ENCODE results near the gene WLS. TPM values are rescaled to one million over a fixed set of nuclear protein-coding genes. Genes with fewer than 3 reads are reported as not detected.

Gene WLS
- total and polyA plus RNA-seq, 2 experiments from 2014 or later, result 0.87 to 1.2 TPM

DNA sequence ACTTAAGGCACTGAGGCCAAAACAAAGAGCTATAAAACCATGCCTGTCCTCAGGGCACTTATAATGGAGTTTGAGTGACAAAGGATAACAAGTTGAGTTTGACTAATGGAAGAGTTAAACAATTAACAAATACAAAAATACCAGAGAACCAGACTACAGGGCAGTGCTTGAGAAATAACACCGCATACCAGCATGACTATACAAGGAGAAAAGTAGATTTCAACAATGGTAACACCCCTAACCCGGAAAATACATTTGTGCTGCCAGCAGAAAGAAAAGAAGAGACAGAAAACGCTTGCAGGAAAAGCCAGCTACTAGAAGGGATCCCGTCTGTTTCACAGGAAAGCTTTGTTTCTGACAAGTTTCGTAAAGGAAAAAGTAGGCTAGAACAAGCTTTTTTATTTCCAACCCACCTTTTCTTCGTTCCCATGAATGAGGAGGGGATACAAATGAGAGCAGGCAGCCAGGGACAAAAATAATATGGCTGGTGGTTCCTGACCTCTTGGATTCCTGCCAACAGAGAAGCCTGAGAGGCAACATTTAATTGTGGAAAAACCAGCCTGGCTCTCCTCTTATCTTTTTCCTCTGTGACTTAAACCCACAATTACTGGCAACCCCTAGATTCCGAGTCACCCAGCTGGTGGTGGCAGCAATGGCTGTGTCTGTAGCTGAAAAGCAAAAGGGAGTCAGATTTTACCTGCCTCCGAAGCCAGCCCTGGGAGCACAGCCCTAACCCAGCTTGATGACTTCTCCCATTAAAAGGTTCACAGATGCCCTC lies 56.5 kb downstream of the WLS start:
- Mint-ChIP-seq H3K4me3 (no peak overlapping the region), H3K4me1 (peaks cover 4% of the 10 kb centered on the region), H3K9me3 (no peaks in the 10 kb centered on the region; the same call in 2 of the 3 replicates), H3K36me3 (ENCODE audit: low read depth) (no peaks in the 10 kb centered on the region), H3K27me3 (ENCODE audit: insufficient read depth, low read depth, poor library complexity) (no peaks in the 10 kb centered on the region), H3K27ac (no peak overlapping the region)
- no peaks in the 10 kb centered on the region for H3K79me2 ChIP-seq (replicated peaks; ENCODE audit: insufficient read depth)
- no peak overlapping the region for H3K27ac ChIP-seq (ENCODE audit: low read depth)
- no peaks in the 10 kb centered on the region for H3K9me2 ChIP-seq (ENCODE audit: insufficient read depth)
- ATAC-seq (no peak), DNase-seq (ENCODE audit: low spot score) (no peak)
- H3F3A ChIP-seq (replicated peaks; ENCODE audit: low read depth), result no peaks in the 10 kb centered on the region
- no peaks in the 10 kb centered on the region for H3K27me3 ChIP-seq (ENCODE audit: insufficient read depth)
- H3K36me3 ChIP-seq (ENCODE audit: insufficient read depth), result no peaks in the 10 kb centered on the region
- H3K4me3 ChIP-seq, result no peak overlapping the region
- H3K4me1 ChIP-seq (ENCODE audit: insufficient read depth), result no peaks in the 10 kb centered on the region; the same call in 1 of the 2 replicates
- no peak for TF ChIP-seq POLR2AphosphoS5 (IDR thresholded peaks at IDR 0.05; ENCODE audit: low read depth)
- TF ChIP-seq, protein P1, sequence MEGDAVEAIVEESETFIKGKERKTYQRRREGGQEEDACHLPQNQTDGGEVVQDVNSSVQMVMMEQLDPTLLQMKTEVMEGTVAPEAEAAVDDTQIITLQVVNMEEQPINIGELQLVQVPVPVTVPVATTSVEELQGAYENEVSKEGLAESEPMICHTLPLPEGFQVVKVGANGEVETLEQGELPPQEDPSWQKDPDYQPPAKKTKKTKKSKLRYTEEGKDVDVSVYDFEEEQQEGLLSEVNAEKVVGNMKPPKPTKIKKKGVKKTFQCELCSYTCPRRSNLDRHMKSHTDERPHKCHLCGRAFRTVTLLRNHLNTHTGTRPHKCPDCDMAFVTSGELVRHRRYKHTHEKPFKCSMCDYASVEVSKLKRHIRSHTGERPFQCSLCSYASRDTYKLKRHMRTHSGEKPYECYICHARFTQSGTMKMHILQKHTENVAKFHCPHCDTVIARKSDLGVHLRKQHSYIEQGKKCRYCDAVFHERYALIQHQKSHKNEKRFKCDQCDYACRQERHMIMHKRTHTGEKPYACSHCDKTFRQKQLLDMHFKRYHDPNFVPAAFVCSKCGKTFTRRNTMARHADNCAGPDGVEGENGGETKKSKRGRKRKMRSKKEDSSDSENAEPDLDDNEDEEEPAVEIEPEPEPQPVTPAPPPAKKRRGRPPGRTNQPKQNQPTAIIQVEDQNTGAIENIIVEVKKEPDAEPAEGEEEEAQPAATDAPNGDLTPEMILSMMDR (conservative IDR thresholded peaks at IDR 0.05; ENCODE audit: low read depth in 2 of 2), result no peak
- TF ChIP-seq CREB1 (CRISPR knock-in tag; IDR thresholded peaks at IDR 0.05; ENCODE audit: low read depth), result no peak
- no peak for TF ChIP-seq EZH2phosphoT487 (IDR thresholded peaks at IDR 0.05; ENCODE audit: unreplicated experiment)
- no peak for TF ChIP-seq ZNF331 (CRISPR knock-in tag; IDR thresholded peaks at IDR 0.05; ENCODE audit: low read depth)
- TF ChIP-seq, protein P2, sequence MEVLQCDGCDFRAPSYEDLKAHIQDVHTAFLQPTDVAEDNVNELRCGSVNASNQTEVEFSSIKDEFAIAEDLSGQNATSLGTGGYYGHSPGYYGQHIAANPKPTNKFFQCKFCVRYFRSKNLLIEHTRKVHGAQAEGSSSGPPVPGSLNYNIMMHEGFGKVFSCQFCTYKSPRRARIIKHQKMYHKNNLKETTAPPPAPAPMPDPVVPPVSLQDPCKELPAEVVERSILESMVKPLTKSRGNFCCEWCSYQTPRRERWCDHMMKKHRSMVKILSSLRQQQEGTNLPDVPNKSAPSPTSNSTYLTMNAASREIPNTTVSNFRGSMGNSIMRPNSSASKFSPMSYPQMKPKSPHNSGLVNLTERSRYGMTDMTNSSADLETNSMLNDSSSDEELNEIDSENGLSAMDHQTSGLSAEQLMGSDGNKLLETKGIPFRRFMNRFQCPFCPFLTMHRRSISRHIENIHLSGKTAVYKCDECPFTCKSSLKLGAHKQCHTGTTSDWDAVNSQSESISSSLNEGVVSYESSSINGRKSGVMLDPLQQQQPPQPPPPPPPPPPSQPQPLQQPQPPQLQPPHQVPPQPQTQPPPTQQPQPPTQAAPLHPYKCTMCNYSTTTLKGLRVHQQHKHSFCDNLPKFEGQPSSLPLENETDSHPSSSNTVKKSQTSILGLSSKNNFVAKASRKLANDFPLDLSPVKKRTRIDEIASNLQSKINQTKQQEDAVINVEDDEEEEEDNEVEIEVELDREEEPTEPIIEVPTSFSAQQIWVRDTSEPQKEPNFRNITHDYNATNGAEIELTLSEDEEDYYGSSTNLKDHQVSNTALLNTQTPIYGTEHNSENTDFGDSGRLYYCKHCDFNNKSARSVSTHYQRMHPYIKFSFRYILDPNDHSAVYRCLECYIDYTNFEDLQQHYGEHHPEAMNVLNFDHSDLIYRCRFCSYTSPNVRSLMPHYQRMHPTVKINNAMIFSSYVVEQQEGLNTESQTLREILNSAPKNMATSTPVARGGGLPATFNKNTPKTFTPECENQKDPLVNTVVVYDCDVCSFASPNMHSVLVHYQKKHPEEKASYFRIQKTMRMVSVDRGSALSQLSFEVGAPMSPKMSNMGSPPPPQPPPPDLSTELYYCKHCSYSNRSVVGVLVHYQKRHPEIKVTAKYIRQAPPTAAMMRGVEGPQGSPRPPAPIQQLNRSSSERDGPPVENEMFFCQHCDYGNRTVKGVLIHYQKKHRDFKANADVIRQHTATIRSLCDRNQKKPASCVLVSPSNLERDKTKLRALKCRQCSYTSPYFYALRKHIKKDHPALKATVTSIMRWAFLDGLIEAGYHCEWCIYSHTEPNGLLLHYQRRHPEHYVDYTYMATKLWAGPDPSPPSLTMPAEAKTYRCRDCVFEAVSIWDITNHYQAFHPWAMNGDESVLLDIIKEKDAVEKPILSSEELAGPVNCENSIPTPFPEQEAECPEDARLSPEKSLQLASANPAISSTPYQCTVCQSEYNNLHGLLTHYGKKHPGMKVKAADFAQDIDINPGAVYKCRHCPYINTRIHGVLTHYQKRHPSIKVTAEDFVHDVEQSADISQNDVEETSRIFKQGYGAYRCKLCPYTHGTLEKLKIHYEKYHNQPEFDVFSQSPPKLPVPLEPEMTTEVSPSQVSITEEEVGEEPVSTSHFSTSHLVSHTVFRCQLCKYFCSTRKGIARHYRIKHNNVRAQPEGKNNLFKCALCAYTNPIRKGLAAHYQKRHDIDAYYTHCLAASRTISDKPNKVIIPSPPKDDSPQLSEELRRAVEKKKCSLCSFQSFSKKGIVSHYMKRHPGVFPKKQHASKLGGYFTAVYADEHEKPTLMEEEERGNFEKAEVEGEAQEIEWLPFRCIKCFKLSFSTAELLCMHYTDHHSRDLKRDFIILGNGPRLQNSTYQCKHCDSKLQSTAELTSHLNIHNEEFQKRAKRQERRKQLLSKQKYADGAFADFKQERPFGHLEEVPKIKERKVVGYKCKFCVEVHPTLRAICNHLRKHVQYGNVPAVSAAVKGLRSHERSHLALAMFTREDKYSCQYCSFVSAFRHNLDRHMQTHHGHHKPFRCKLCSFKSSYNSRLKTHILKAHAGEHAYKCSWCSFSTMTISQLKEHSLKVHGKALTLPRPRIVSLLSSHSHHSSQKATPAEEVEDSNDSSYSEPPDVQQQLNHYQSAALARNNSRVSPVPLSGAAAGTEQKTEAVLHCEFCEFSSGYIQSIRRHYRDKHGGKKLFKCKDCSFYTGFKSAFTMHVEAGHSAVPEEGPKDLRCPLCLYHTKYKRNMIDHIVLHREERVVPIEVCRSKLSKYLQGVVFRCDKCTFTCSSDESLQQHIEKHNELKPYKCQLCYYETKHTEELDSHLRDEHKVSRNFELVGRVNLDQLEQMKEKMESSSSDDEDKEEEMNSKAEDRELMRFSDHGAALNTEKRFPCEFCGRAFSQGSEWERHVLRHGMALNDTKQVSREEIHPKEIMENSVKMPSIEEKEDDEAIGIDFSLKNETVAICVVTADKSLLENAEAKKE (CRISPR knock-in tag; IDR thresholded peaks at IDR 0.05), result no peak
- no peak for TF ChIP-seq JUNB (IDR thresholded peaks at IDR 0.05; ENCODE audit: unreplicated experiment)
- TF ChIP-seq NANOG (IDR thresholded peaks at IDR 0.05; ENCODE audit: borderline replicate concordance), result no peak
- TF ChIP-seq STAT1 (IDR thresholded peaks at IDR 0.05; ENCODE audit: unreplicated experiment), result no peak
- TF ChIP-seq EZH2 (IDR thresholded peaks at IDR 0.05; ENCODE audit: low read depth, unreplicated experiment), result no peak
- TF ChIP-seq, protein P3, sequence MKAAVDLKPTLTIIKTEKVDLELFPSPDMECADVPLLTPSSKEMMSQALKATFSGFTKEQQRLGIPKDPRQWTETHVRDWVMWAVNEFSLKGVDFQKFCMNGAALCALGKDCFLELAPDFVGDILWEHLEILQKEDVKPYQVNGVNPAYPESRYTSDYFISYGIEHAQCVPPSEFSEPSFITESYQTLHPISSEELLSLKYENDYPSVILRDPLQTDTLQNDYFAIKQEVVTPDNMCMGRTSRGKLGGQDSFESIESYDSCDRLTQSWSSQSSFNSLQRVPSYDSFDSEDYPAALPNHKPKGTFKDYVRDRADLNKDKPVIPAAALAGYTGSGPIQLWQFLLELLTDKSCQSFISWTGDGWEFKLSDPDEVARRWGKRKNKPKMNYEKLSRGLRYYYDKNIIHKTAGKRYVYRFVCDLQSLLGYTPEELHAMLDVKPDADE (IDR thresholded peaks at IDR 0.05), result no peak
- TF ChIP-seq, protein P4, sequence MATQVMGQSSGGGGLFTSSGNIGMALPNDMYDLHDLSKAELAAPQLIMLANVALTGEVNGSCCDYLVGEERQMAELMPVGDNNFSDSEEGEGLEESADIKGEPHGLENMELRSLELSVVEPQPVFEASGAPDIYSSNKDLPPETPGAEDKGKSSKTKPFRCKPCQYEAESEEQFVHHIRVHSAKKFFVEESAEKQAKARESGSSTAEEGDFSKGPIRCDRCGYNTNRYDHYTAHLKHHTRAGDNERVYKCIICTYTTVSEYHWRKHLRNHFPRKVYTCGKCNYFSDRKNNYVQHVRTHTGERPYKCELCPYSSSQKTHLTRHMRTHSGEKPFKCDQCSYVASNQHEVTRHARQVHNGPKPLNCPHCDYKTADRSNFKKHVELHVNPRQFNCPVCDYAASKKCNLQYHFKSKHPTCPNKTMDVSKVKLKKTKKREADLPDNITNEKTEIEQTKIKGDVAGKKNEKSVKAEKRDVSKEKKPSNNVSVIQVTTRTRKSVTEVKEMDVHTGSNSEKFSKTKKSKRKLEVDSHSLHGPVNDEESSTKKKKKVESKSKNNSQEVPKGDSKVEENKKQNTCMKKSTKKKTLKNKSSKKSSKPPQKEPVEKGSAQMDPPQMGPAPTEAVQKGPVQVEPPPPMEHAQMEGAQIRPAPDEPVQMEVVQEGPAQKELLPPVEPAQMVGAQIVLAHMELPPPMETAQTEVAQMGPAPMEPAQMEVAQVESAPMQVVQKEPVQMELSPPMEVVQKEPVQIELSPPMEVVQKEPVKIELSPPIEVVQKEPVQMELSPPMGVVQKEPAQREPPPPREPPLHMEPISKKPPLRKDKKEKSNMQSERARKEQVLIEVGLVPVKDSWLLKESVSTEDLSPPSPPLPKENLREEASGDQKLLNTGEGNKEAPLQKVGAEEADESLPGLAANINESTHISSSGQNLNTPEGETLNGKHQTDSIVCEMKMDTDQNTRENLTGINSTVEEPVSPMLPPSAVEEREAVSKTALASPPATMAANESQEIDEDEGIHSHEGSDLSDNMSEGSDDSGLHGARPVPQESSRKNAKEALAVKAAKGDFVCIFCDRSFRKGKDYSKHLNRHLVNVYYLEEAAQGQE (IDR thresholded peaks at IDR 0.05; ENCODE audit: unreplicated experiment), result no peak
- no peak for TF ChIP-seq ZNF114 (CRISPR knock-in tag; IDR thresholded peaks at IDR 0.05)
- no peaks in the 10 kb centered on the region for H4K20me1 ChIP-seq (replicated peaks; ENCODE audit: insufficient read depth)
- H2AFZ ChIP-seq, result no peak overlapping the region
- no peak overlapping the region for H3K4me2 ChIP-seq
